SK-N-SH (cell line): ENCODE data around the gene RHPN2. TPM values are rescaled to one million over a fixed set of nuclear protein-coding genes. Genes with fewer than 3 reads are reported as not detected.

Experiments
- CTCF ChIA-PET: fragments of 300-600, 350-600 bp; formaldehyde crosslinking; extraction: SDS; loops from one replicate; lab custom pipeline; 2021; lab: Yijun Ruan, JAX
- POLR2A ChIA-PET: fragments of 350-600 bp; sonication (Branson Sonifier 250); formaldehyde crosslinking; extraction: SDS; loops from one replicate; lab custom pipeline; 2020; ENCODE audit warnings: antibody characterized with exemption, inconsistent platforms; lab: Yijun Ruan, JAX
- DNase-seq: peaks from one replicate; pipeline ENCODE4 v3.0.0; 2012
- H2AFZ ChIP-seq: fragments of 200-600 bp; sonication (generic); 2 replicates; pipeline ENCODE4 v1.8.1; 2016; ENCODE audit warnings: antibody characterized with exemption, mild to moderate bottlenecking, low read depth
- H3F3A ChIP-seq: fragments of 200-600 bp; sonication (generic); replicated peaks from 2 replicates; pipeline ENCODE3; 2016; ENCODE audit warnings: antibody characterized with exemption, mild to moderate bottlenecking; ENCODE audit not compliant: insufficient read depth
- H3K27ac ChIP-seq, 2 experiments: fragments of 200-500 bp in 1 of 2; fragments of 200-600 bp in 1 of 2; sonication (Bioruptor generic) in 1 of 2; sonication (generic), shearing (Covaris generic) in 1 of 2; 2 replicates each; pipeline versions ENCODE4 v1.5.1 to v1.6.1; 2014 to 2016; ENCODE audit warnings: low read depth in 2 of 2, inconsistent platforms in 1 of 2, low read length in 1 of 2, mild to moderate bottlenecking in 1 of 2, mixed read lengths in 1 of 2
- H3K27me3 ChIP-seq: fragments of 200-600 bp; sonication (generic), shearing (Covaris generic); 2 replicates; pipeline ENCODE4 v1.6.1; 2016; ENCODE audit warnings: mixed run types; ENCODE audit not compliant: insufficient read depth
- H3K36me3 ChIP-seq, 2 experiments: fragments of 200-500 bp in 1 of 2; fragments of 200-600 bp in 1 of 2; sonication (Bioruptor generic) in 1 of 2; sonication (generic) in 1 of 2; replicated peaks in 1 of 2; 2 replicates each; pipeline versions ENCODE3 to v1.5.1; 2014 to 2016; ENCODE audit warnings: low read length in 1 of 2, mild to moderate bottlenecking in 1 of 2; ENCODE audit not compliant: insufficient read depth in 2 of 2, control insufficient read depth in 1 of 2
- H3K4me1 ChIP-seq, 2 experiments: fragments of 200-500 bp in 1 of 2; fragments of 200-600 bp in 1 of 2; sonication (Bioruptor generic) in 1 of 2; sonication (generic), shearing (Covaris generic) in 1 of 2; 2 replicates each; pipeline versions ENCODE4 v1.5.1 to v1.6.1; 2014 to 2016; ENCODE audit warnings: low read depth in 1 of 2, low read length in 1 of 2, mixed run types in 1 of 2; ENCODE audit not compliant: insufficient read depth in 2 of 2, control insufficient read depth in 1 of 2
- H3K4me2 ChIP-seq: fragments of 200-600 bp; sonication (generic), shearing (Covaris generic); 2 replicates; pipeline ENCODE4 v1.6.1; 2017; ENCODE audit warnings: mixed run types
- H3K4me3 ChIP-seq, 2 experiments: fragments of 200-500 bp in 1 of 2; fragments of 200-600 bp in 1 of 2; sonication (Bioruptor generic) in 1 of 2; sonication (generic), shearing (Covaris generic) in 1 of 2; 2 replicates each; pipeline versions ENCODE4 v1.5.1 to v1.8.1; 2014 to 2016; ENCODE audit warnings: low read depth in 2 of 2, inconsistent platforms in 1 of 2, low read length in 1 of 2, mild to moderate bottlenecking in 1 of 2, mixed read lengths in 1 of 2, moderate library complexity in 1 of 2
- H3K79me2 ChIP-seq: fragments of 200-600 bp; sonication (generic); 2 replicates; pipeline ENCODE4 v1.8.1; 2017; ENCODE audit warnings: mild to moderate bottlenecking; ENCODE audit not compliant: insufficient read depth
- H3K9ac ChIP-seq: fragments of 200-600 bp; sonication (generic); 2 replicates; pipeline ENCODE4 v1.6.1; 2017; ENCODE audit warnings: mixed run types
- H3K9me2 ChIP-seq: fragments of 200-600 bp; sonication (generic); 2 replicates; pipeline ENCODE4 v1.6.1; 2017; ENCODE audit warnings: mixed run types
- H3K9me3 ChIP-seq: fragments of 200-600 bp; sonication (generic); 2 replicates; pipeline ENCODE4 v1.6.1; 2017; ENCODE audit warnings: mixed run types, mild to moderate bottlenecking, moderate library complexity
- H4K20me1 ChIP-seq: fragments of 200-600 bp; sonication (generic); 2 replicates; pipeline ENCODE4 v1.6.1; 2017; ENCODE audit warnings: mild to moderate bottlenecking, mixed run types; ENCODE audit not compliant: insufficient read depth
- CTCF ChIP-seq: fragments of 200-600 bp; sonication (generic); IDR thresholded peaks from 2 replicates; pipeline ENCODE4 v1.6.1; 2017; ENCODE audit warnings: antibody characterized with exemption, mild to moderate bottlenecking, moderate library complexity
- ELF1 ChIP-seq: IDR thresholded peaks from 2 replicates; pipeline ENCODE4 v1.4.0; 2012
- MXI1 ChIP-seq: IDR thresholded peaks from 2 replicates; pipeline ENCODE4 v1.6.1; 2012; ENCODE audit warnings: mild to moderate bottlenecking, low read depth, low read length, improper control_type of control experiment
- RAD21 ChIP-seq: IDR thresholded peaks from 2 replicates; pipeline ENCODE4 v1.6.1; 2012; ENCODE audit warnings: mild to moderate bottlenecking, low read length
- RCOR1 ChIP-seq: fragments of 150-350 bp; IDR thresholded peaks from 2 replicates; pipeline ENCODE4 v1.6.1; 2017; ENCODE audit warnings: antibody characterized with exemption, low read length
- SIN3A ChIP-seq: IDR thresholded peaks from 2 replicates; pipeline ENCODE4 v1.6.1; 2012; ENCODE audit warnings: low read depth, mild to moderate bottlenecking, low read length, moderate library complexity, borderline replicate concordance
- SMC3 ChIP-seq: IDR thresholded peaks from 2 replicates; pipeline ENCODE4 v1.6.1; 2012; ENCODE audit warnings: low read depth, low read length, improper control_type of control experiment
- TCF12 ChIP-seq: IDR thresholded peaks from 2 replicates; pipeline ENCODE4 v1.4.0; 2012
- TEAD4 ChIP-seq: IDR thresholded peaks from 2 replicates; pipeline ENCODE4 v1.4.0; 2012; ENCODE audit warnings: mild to moderate bottlenecking, borderline replicate concordance; ENCODE audit not compliant: insufficient read depth
- WGBS: methylation state at CpG from one replicate; pipeline ENCODE4 v1.1.6; 2017; ENCODE audit warnings: low lambda C conversion rate; 5-methylcytosine and 5-hydroxymethylcytosine counted together
- polyA plus RNA-seq, 3 experiments: library from polyadenylated mRNA; depleted of rRNA; stranded (reverse); fragments of >200 nt; gene quantifications; 2 replicates each; pipeline ENCODE4 v1.2.3, GENCODE V29; 2012
- TF ChIP-seq, protein P1 (sequence below): fragments of 150-350 bp; IDR thresholded peaks from 2 replicates; pipeline ENCODE4 v1.6.1; 2017; ENCODE audit warnings: antibody characterized with exemption, low read length, low read depth, borderline replicate concordance
- TF ChIP-seq, protein P2 (sequence below): IDR thresholded peaks from 2 replicates; pipeline ENCODE4 v1.4.0; 2012; ENCODE audit warnings: low read depth, borderline replicate concordance

The RHPN2 gene
- polyA plus RNA-seq, 1 of the 3 experiments (the other 2 are of a cell fraction), result 7.0 TPM

GRCh38 chr19:32977280-32977679, 87.4 kb downstream of the RHPN2 start (continued):
- TF ChIP-seq, protein P1, sequence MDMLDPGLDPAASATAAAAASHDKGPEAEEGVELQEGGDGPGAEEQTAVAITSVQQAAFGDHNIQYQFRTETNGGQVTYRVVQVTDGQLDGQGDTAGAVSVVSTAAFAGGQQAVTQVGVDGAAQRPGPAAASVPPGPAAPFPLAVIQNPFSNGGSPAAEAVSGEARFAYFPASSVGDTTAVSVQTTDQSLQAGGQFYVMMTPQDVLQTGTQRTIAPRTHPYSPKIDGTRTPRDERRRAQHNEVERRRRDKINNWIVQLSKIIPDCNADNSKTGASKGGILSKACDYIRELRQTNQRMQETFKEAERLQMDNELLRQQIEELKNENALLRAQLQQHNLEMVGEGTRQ, result no peak
- TF ChIP-seq SIN3A, result no peak

DNA sequence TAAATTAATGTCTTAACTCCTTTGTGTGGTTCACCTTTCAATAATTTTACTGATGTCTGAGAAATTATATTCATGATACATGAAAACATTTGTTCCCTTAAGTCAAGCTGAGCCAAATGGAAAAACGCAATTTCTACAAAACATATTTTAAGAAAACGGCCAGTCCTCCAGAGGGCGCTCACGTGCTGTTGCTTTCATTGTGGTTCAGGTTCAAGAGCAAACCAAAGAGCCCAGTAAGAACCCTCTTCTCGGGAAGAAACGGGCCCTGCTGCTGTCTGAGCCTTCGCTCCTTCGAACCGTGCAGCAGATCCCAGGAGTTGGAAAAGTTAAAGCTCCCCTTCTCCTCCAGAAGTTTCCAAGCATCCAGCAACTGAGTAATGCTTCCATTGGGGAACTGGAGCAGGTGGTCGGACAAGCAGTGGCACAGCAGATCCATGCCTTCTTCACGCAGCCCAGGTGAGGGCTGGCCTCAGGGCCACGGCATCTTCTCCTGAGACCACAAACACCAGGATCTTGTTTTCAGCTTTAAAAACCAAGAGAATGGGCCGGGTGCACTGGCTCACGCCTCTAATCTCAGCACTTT, 88.4 kb downstream of the RHPN2 start:
- H3K9me2 ChIP-seq, result no peaks in the 10 kb centered on the region
- no peak overlapping the region for H2AFZ ChIP-seq
- H3K9me3 ChIP-seq, result no peaks in the 10 kb centered on the region
- no peaks in the 10 kb centered on the region for H4K20me1 ChIP-seq
- ChIA-PET POLR2A (no interaction called here), CTCF (interaction anchor here (0.6 to 8.6 kb wide), 40 partner anchors 9 to 303 kb away, joined by 3 to 215 read pairs (median 4); partner anchors contain the start of genes GPATCH1 and NUDT19)
- H3K27ac ChIP-seq, result no peak overlapping the region
- peak; percentile 60 for DNase-seq
- WGBS, result 51% methylated on average over 13 of the region's 14 CpGs
- TF ChIP-seq RCOR1, result no peak
- TF ChIP-seq ELF1, result no peak
- no peak for TF ChIP-seq TEAD4
- peak; percentile 92 for TF ChIP-seq RAD21
- TF ChIP-seq, protein P2, sequence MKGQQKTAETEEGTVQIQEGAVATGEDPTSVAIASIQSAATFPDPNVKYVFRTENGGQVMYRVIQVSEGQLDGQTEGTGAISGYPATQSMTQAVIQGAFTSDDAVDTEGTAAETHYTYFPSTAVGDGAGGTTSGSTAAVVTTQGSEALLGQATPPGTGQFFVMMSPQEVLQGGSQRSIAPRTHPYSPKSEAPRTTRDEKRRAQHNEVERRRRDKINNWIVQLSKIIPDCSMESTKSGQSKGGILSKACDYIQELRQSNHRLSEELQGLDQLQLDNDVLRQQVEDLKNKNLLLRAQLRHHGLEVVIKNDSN, result no peak
- no peak for TF ChIP-seq MXI1
- TF ChIP-seq SMC3, result peak; percentile 85
- TF ChIP-seq TCF12, result no peak
- peak; percentile 90 for TF ChIP-seq CTCF
- H3F3A ChIP-seq, result peaks cover 12% of the 10 kb centered on the region
- no peak overlapping the region for H3K9ac ChIP-seq
- no peaks in the 10 kb centered on the region for H3K27me3 ChIP-seq
- no peak overlapping the region for H3K4me2 ChIP-seq
- H3K4me1 ChIP-seq, result peaks cover 0 to 3% of the 10 kb centered on the region in 2 experiments; a peak in 1 of 4 replicates
- peaks cover 0 to 4% of the 10 kb centered on the region in 2 experiments for H3K36me3 ChIP-seq
- H3K79me2 ChIP-seq, result peaks cover 5% of the 10 kb centered on the region
- peak overlapping the region in 1 of 2 experiments; percentile 42; a peak in 1 of 4 replicates for H3K4me3 ChIP-seq
